ENCODE data around the gene ACVR1B.

- TF ChIP-seq CTCF (tag by site-specific recombination; IDR thresholded peaks at IDR 0.05), result no peak
- TF ChIP-seq, protein P1, sequence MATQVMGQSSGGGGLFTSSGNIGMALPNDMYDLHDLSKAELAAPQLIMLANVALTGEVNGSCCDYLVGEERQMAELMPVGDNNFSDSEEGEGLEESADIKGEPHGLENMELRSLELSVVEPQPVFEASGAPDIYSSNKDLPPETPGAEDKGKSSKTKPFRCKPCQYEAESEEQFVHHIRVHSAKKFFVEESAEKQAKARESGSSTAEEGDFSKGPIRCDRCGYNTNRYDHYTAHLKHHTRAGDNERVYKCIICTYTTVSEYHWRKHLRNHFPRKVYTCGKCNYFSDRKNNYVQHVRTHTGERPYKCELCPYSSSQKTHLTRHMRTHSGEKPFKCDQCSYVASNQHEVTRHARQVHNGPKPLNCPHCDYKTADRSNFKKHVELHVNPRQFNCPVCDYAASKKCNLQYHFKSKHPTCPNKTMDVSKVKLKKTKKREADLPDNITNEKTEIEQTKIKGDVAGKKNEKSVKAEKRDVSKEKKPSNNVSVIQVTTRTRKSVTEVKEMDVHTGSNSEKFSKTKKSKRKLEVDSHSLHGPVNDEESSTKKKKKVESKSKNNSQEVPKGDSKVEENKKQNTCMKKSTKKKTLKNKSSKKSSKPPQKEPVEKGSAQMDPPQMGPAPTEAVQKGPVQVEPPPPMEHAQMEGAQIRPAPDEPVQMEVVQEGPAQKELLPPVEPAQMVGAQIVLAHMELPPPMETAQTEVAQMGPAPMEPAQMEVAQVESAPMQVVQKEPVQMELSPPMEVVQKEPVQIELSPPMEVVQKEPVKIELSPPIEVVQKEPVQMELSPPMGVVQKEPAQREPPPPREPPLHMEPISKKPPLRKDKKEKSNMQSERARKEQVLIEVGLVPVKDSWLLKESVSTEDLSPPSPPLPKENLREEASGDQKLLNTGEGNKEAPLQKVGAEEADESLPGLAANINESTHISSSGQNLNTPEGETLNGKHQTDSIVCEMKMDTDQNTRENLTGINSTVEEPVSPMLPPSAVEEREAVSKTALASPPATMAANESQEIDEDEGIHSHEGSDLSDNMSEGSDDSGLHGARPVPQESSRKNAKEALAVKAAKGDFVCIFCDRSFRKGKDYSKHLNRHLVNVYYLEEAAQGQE (tag by site-specific recombination; IDR thresholded peaks at IDR 0.05), result no peak
- TF ChIP-seq SETDB1 (IDR thresholded peaks at IDR 0.05; ENCODE audit: insufficient read length, low read length), result no peak
- no peak for TF ChIP-seq ZFP41 (tag by site-specific recombination; IDR thresholded peaks at IDR 0.05; ENCODE audit: borderline replicate concordance)
These were observed 53.9 kb downstream of the ACVR1B start for GRCh38 chr12:52005218-52005902.

Measured in HEK293 (cell line).